GM18508 (cell line): ENCODE results near the gene CST9L.

Experiments used
- ATAC-seq: cut with Tn5 transposase; IDR thresholded peaks from one replicate; pipeline ENCODE4 v1.9.1; 2021; ENCODE audit warnings: moderate number of reproducible peaks; ENCODE audit not compliant: insufficient read depth, unreplicated experiment

Gene CST9L

DNA sequence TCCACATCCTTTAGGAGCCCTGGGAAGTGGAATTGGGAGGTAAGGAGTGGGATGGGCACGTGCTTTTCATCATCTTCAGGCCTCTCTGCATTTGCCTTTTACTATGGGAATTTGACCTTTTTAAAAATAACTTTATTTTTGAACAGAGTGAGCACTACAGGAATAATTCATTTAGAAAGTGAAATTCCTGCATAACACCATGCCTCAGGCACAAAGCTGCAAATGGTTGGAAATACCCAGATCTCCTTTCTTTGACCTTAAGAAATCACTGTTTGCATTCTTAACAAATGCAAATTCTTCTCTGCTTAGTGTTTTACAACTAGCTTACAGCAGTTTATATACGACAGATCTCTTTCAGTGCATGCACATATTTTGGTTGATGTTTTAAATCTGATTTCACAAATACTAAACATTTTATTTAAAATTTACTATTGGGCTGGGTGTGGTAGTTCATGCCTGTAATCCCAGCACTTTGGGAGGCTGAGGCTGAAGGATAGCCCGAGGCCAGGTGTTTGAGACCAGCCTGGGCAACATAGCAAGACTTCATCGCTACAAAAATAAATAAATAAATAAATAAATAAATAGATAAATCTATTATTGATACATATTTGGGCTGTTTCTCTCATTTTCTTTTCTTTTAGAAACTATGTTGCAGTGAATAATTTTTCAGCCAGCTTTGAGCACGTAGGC is 52.9 kb downstream of the CST9L start:
- no peak for ATAC-seq

DNA sequence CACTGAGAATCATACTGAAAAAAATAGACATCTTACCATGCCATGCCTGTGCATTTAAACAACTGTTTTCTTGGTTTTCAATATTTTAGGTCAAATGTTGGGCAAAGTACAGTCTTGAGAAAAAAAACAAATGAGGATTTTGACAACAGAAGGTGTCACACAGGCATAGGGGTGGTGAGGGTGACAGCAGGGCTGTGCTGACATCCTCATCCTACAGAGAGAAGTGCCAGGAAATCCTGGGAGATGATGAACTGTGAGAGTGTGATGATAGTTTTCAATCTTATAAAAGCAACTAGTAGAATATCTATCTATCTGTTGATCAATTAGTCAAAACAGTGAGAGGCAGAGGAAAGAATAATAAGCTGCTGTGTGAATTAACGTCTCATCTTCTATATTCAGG is 53.4 kb downstream of the CST9L start:
- ATAC-seq, result no peak
